Type B pancreatic cell (in vitro differentiated cells): ENCODE results near the gene SMPD2. TPM values are rescaled to one million over a fixed set of nuclear protein-coding genes. Genes with fewer than 3 reads are reported as not detected.

ENCODE experiments used
- DNase-seq: peaks from one replicate; pipeline ENCODE4 v3.0.0; 2021; ENCODE audit warnings: mixed read lengths; ENCODE audit not compliant: unreplicated experiment; ENCODE audit errors: extremely low spot score
- H3K27ac Mint-ChIP-seq: 2 replicates; pipeline ENCODE4 v1.8.0; 2021; ENCODE audit warnings: mild to moderate bottlenecking, mixed read lengths
- H3K27me3 Mint-ChIP-seq: 2 replicates; pipeline ENCODE4 v1.8.0; 2021; ENCODE audit warnings: mixed read lengths
- H3K36me3 Mint-ChIP-seq: 2 replicates; pipeline ENCODE4 v1.8.0; 2021; ENCODE audit warnings: mixed read lengths
- H3K4me1 Mint-ChIP-seq: one replicate; pipeline ENCODE4 v1.8.0; 2021; ENCODE audit warnings: mixed read lengths; ENCODE audit not compliant: unreplicated experiment
- H3K4me3 Mint-ChIP-seq: 2 replicates; pipeline ENCODE4 v1.8.0; 2021; ENCODE audit warnings: mild to moderate bottlenecking, mixed read lengths
- H3K9me3 Mint-ChIP-seq: 2 replicates; pipeline ENCODE4 v1.8.0; 2021; ENCODE audit warnings: mixed read lengths
- total RNA-seq: library from RNA; stranded (reverse); gene quantifications from 2 replicates; pipeline ENCODE4 v1.2.1, GENCODE V29; 2021; ENCODE audit warnings: low replicate concordance
- TF ChIP-seq, protein P1 (sequence below): fragments of 200-600 bp; sonication (generic); conservative IDR thresholded peaks from 2 replicates; pipeline ENCODE4 v1.5.0; 2021; ENCODE audit warnings: antibody characterized with exemption, mild to moderate bottlenecking

Gene SMPD2
- total RNA-seq, 1 donor from 2014 or later = 13.7 TPM

DNA sequence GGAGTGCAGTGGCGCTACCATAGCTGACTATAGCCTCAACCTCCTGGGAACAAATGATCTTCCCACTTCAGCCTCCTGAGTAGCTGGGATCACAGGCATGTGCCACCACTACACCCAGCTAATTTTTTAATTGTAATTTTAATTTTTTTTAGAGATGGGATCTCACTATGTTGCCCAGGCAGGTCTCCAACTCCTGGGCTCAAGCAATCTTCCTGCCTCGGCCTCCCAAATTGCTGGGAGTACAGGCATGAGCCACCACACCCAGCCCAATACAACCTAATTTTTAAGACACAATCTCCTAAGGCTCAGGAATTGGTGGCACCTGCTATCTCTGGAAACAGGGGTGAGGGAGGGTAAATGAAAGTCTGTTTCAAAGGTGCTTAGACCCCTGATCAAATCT, 36.7 kb downstream of the SMPD2 start:
- Mint-ChIP-seq H3K4me3 (peak overlapping the region; percentile 76), H3K4me1 (peaks cover 37% of the 10 kb centered on the region), H3K27ac (peak overlapping the region; percentile 53), H3K27me3 (no peaks in the 10 kb centered on the region), H3K36me3 (peaks cover 53% of the 10 kb centered on the region), H3K9me3 (no peaks in the 10 kb centered on the region)
- DNase-seq = no peak
- TF ChIP-seq, protein P1, sequence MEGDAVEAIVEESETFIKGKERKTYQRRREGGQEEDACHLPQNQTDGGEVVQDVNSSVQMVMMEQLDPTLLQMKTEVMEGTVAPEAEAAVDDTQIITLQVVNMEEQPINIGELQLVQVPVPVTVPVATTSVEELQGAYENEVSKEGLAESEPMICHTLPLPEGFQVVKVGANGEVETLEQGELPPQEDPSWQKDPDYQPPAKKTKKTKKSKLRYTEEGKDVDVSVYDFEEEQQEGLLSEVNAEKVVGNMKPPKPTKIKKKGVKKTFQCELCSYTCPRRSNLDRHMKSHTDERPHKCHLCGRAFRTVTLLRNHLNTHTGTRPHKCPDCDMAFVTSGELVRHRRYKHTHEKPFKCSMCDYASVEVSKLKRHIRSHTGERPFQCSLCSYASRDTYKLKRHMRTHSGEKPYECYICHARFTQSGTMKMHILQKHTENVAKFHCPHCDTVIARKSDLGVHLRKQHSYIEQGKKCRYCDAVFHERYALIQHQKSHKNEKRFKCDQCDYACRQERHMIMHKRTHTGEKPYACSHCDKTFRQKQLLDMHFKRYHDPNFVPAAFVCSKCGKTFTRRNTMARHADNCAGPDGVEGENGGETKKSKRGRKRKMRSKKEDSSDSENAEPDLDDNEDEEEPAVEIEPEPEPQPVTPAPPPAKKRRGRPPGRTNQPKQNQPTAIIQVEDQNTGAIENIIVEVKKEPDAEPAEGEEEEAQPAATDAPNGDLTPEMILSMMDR = no peak

DNA sequence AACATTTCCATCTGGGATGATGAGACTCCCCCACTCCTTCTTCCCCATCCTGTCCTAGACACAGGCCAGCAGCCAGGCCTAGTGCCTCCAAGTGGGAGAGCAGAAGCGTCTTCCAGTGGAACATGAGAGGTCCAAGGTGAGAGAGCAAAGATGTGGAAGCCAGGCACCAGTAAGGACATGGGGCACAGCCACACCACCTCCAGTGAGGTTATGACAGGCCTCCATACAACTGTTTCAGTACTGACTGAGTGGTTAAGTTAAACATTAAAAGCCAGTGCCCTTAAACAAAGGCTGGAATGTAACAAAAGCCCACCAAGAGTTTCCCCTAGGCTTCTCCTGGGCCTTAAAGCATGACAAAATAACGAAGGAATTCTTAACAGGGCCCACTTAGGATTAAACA, 37.2 kb downstream of the SMPD2 start:
- Mint-ChIP-seq H3K27me3 (no peaks in the 10 kb centered on the region), H3K4me3 (peak overlapping the region; percentile 76), H3K9me3 (no peaks in the 10 kb centered on the region), H3K36me3 (peaks cover 51% of the 10 kb centered on the region), H3K27ac (peak overlapping the region; percentile 53), H3K4me1 (peaks cover 41% of the 10 kb centered on the region)
- TF ChIP-seq, protein P1 = no peak
- no peak for DNase-seq

DNA sequence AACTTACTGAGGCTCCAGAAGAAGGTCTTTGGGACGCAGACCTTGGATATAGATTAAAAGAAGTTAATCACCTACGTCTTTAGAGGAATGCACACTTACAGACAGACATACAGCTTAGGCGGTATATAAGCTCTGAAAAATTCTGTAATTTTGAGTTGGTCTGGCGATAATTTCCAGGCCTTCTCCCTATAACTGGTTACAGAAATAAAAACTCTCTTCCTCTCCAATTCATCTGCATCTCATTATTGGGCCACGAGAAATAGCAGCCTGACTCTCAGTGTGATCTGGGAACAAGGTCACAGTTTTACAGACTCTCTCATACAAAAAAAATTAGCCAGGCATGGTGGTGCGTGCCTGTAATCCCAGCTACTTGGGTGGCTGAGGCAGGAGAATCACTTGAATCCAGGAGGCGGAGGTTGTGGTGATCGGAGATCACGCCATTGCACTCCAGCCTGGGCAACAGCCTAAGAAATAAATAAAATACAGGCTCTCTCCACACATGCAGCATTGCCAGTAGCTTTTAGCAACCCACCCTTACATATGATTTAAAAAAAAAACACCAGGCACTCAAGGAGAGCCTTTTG, 37.8 kb downstream of the SMPD2 start:
- peaks cover 41% of the 10 kb centered on the region for H3K4me1 Mint-ChIP-seq
- H3K27ac Mint-ChIP-seq = peak overlapping the region; percentile 53
- no peak for DNase-seq
- H3K9me3 Mint-ChIP-seq = no peaks in the 10 kb centered on the region
- peaks cover 46% of the 10 kb centered on the region for H3K36me3 Mint-ChIP-seq
- H3K4me3 Mint-ChIP-seq = peak overlapping the region; percentile 76
- TF ChIP-seq, protein P1 = no peak
- H3K27me3 Mint-ChIP-seq = no peaks in the 10 kb centered on the region

DNA sequence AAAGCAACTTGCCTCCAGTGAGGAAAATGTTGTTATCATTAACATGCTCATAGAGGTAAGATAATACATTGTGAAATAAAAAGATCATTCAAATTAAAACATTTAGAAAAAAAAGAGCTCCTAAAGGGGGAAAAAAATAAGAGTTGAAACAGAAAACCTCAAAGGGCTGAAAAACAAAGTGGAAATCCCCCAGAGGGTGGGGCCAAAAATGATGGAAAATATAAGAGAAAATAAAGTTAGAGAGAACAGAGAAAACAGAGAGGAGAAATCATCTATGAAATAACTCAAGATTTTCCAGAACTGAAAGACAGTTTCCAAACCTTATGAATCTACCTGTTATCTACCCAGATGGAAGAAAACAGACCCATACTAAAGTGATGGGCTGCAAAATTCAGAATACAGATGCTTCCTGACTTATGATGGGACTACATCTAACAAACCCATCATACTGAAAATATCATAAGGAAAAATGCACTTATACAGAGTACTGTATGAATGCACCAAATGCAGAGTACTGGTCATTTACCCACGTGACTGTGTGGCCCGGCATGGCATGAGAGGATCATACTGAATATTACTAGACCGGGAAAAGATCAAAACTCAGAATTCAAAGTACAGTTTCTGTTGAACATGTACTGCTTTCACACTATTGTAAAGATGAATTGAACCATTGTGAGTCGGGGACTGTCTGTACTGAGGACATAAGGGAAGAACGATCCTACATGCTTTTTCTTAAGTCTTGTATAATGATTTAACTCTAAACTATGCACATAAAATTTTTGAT, 38.5 kb downstream of the SMPD2 start:
- DNase-seq = no peak
- Mint-ChIP-seq H3K27me3 (no peaks in the 10 kb centered on the region), H3K36me3 (peaks cover 42% of the 10 kb centered on the region), H3K4me1 (peaks cover 41% of the 10 kb centered on the region), H3K4me3 (peak overlapping the region; percentile 76), H3K27ac (peak overlapping the region; percentile 37), H3K9me3 (no peaks in the 10 kb centered on the region)
- TF ChIP-seq, protein P1 = no peak

DNA sequence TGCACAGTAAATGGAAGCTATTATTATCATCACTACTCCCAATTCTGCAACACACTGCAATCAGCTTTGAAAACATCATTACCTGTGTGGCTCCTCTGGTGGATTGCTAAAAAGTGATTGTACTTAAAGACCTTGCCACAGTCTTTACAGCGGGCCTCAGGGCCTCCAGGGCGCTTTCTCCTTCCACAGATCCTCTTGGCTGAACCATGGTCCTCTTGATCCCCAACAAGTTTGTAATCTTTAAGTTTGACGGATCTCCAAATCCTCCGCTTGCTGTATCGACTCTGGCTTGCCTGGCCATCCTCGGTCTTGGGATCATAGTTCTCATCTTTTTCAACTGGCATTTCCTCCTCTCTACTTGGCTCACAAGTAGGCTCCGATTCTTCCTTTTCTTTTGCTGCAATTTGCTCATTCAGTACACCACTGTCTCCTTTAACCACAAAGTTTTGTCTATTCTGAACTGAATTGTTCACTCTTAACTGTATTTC, 40.5 kb downstream of the SMPD2 start:
- peak overlapping the region; percentile 97 for H3K4me3 Mint-ChIP-seq
- H3K4me1 Mint-ChIP-seq = peaks cover 41% of the 10 kb centered on the region
- peaks cover 29% of the 10 kb centered on the region for H3K36me3 Mint-ChIP-seq

More for the DNA sequence above, 40.5 kb downstream of the SMPD2 start:
- no peak for DNase-seq
- H3K27ac Mint-ChIP-seq = no peak overlapping the region
- no peaks in the 10 kb centered on the region for H3K27me3 Mint-ChIP-seq
- TF ChIP-seq, protein P1 = no peak
- H3K9me3 Mint-ChIP-seq = no peaks in the 10 kb centered on the region
